SKM-1 (cell line): Measurements from ENCODE around the gene RBFOX2.
"Not testable (repeated sequence)": the region's sequence is repeated elsewhere in the genome, so short reads cannot be mapped to it uniquely, and the experiment has no call there.

Source experiments
- DNase-seq: peaks from one replicate; lab custom pipeline; 2025; ENCODE audit not compliant: unreplicated experiment; lab: John Stamatoyannopoulos, UW

The RBFOX2 gene

GRCh38 chr22:36044517-36044916 lies 15.9 kb upstream of the RBFOX2 start:
- not testable (repeated sequence) for DNase-seq

DNA sequence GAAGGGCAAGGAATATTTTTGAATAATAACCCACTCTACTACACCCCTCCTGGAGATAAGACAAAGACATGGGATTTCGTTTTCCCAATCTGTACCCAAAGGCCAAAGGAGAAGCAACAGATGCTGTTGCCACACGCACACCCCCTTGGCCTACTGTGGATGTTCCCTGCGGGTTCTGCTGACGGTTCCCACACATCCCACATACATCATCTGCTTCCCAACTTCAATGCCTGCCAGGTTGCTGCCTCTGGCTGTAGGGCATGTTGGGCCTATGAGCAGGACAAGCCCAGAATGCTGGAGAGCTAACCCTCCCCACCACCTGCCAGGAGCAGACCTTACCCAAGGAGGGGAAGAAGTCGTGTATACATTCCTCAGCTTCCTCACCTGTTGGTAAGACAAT lies 13.6 kb upstream of the RBFOX2 start:
- DNase-seq = no peak

- DNase-seq = no peak
Observed at GRCh38 chr22:36039125-36039524, 10.5 kb upstream of the RBFOX2 start.

DNA sequence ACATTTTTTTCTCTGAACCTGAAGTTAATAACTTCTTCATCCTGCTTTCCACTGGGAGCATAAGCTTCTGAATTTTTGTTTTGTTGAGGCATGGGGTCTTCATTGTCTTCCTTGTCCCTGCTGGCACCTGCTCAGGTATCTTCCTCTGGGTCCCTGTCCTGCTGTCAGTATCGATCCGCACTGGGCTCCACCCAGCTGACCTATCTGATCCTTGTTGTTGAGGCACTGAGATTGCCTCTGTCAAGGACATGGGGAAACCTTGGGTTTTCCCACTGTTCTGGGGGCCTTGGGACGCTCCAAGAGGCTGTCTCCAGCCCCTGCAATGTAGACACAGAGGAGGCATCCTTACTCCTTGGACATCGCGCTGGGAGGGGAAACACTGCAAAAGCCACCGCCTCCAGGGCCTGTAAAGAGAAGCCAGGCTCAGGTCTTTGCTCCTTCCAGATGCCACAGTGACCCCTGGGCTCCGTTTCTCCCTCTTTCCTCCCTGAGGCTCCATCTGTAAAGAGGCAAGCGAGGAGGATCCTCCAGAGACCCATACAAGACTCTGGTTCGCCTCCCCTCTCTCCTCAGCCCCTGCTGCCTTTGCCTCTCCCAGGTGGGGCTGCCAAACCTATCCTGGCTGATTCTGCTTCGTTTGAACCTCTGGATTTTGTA lies 8.6 kb upstream of the RBFOX2 start:
- DNase-seq = no peak

- DNase-seq = no peak
Observed at GRCh38 chr22:36036167-36036624, 7.6 kb upstream of the RBFOX2 start.

DNA sequence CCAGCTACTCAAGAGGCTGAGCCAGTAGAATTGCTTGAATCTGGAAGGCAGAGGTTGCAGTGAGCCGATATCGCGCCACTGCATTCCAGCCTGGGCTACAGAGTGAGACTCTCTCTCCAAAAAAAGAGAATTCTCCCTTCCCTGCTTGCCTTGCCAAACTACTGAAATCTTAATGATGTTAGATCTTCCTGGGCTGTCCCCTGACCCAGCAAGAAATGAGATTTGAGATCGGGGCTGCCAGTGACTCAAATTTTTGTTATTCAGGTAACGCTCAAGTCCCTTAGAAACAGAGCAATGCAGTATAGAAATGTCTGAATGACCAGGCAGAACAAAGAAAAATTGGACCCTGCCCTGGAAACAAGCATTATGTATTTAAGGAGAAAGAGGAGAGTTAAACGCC lies 4.0 kb upstream of the RBFOX2 start:
- no peak for DNase-seq

DNA sequence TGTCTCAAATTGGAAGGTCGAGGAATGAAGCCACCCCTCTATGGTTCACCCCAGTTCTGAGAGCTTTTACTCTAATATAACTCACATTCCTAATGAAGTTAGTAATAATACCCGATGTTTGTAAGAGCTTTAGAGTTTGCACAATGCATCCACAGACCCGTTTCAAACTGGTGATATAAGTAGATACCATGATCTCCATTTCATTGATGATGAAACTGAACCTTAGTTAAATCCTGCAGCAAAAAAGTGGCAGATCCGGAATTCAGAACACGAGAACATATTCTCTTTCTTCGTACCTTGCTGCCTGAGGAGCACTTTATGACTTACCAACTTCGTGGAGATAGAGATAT lies 757 bp upstream of the RBFOX2 start:
- no peak for DNase-seq

GRCh38 chr22:36027935-36028645 lies 534 bp downstream of the RBFOX2 start:
- DNase-seq = no peak

- DNase-seq = no peak
Observed at GRCh38 chr22:36027579-36027934, 1.1 kb downstream of the RBFOX2 start.

DNA sequence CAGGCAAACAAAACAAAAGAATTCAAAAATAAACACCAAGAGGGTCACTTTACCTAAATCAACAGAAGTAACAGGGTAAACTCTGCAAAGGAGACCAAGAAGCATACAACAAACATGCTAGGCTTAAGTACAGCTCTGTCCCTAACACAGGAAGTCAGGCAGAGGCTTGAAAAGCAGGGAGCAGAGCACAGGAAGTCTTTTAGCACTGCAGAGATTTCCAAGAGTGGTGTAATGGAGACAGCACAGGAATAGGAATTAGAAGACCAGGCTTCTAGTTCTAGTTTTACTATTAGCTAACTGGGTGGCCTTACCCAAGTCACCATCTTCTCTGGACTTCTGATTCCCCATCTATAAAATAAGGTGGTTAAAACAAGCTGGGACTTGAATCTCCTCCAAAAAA lies 1.9 kb downstream of the RBFOX2 start:
- DNase-seq = no peak

- DNase-seq = no peak
Observed at GRCh38 chr22:36022697-36023096, 5.9 kb downstream of the RBFOX2 start.

- no peak for DNase-seq
Observed at GRCh38 chr22:36022162-36022561, 6.5 kb downstream of the RBFOX2 start.

GRCh38 chr22:36021606-36022153 lies 6.9 kb downstream of the RBFOX2 start:
- no peak for DNase-seq

DNA sequence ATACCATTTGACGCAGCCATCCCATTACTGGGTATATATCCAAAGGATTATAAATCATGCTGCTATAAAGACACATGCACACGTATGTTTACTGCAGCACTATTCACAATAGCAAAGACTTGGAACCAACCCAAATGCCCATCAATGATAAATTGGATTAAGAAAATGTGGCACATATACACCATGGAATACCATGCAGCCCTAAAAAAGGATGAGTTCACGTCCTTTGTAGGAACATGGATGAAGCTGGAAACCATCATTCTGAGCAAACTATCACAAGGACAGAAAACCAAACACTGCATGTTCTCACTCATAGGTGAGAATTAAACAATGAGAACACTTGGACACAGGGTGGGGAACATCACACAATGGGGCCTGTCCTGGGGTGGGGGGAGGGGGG lies 7.8 kb downstream of the RBFOX2 start:
- not testable (repeated sequence) for DNase-seq

GRCh38 chr22:36017651-36018091 lies 11.0 kb downstream of the RBFOX2 start:
- peak; percentile 38 for DNase-seq

DNA sequence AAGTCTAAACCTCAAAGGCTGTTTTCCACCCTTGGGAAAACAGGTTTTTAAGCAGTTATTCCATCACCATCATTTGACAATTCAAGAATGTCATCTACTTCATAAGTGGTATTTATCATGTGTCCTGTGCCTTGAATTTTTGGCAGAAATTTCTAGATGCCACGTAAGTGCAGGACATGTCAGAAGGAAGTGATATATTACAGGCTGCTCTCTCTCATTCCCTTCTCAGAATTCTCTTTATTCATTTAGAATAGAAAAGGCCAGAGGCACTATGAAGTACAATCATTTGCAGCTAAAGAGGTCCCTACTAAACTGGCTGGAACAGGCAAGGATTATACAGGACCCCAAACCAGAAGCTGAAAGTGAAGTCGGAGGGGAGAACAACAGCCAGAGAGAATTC lies 11.9 kb downstream of the RBFOX2 start:
- no peak for DNase-seq

DNA sequence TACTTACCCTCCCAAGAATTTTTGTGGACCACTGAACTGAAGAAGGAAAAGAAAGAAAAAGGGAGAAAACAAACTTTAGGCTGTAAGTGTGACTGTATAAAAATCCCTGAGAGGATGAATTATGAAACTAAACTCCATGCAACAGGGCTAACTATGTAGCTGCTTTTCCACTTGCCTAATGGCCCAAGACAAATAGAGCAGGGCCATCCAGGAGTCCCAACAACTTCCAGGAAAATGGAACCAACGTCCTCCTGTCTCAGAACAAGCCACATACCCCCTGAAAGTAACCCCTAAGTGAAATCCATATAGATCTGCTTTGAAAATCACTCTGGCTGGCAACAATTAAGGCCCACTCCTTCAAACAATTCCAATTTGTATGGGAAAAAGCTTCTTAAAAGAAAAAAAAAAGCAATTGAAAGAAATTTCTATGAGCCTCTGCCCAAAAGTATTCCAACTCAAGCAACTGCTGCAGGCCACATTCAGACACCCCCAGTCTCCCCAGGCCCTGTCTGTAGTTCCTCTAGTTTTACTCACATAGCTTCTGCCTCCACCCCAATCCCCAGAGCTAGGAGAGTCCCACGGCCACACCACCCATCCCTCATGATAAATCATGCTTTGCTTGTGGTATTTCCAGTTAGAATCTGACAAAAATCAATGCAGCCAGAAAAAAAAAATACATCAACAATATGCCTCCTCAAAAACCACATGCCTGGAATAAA lies 12.7 kb downstream of the RBFOX2 start:
- no peak for DNase-seq

DNA sequence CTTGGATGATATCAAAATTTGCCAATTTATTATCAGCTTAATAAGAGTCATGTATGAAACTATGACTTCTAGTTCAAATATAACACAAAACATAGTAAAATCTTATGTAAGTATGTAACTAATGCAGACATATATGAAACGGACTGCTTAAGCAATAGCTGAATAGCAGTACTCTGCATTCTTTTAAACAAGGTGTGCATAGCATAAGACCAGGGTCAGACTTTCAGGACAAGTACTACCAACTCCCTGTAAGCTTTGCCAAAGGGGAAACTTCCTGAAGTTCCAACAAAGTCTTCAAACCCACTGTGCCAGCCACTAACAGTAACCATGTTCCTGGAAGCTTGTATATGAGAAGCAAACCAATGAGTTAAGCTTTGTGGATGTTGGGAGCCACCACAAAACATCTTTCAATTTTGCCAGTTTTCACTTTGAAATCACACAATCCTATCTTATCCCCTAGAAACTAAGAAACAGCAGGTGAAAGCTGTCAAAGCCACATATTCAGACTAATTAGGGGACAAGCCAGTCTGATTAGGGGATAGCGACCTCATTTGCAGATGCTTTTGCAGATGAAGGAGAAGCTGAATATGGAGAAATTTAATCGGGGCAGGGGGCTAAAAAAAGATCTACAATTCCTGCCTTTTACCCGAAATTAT lies 13.3 kb downstream of the RBFOX2 start:
- no peak for DNase-seq

- DNase-seq = no peak
Observed at GRCh38 chr22:36014546-36015074, 14.0 kb downstream of the RBFOX2 start.

GRCh38 chr22:36012332-36012731 lies 16.3 kb downstream of the RBFOX2 start:
- DNase-seq = no peak

- no peak for DNase-seq
Observed at GRCh38 chr22:36010882-36011281, 17.7 kb downstream of the RBFOX2 start.
